ENCODE results near the gene MYADML2.

MYADML2 gene

DNA sequence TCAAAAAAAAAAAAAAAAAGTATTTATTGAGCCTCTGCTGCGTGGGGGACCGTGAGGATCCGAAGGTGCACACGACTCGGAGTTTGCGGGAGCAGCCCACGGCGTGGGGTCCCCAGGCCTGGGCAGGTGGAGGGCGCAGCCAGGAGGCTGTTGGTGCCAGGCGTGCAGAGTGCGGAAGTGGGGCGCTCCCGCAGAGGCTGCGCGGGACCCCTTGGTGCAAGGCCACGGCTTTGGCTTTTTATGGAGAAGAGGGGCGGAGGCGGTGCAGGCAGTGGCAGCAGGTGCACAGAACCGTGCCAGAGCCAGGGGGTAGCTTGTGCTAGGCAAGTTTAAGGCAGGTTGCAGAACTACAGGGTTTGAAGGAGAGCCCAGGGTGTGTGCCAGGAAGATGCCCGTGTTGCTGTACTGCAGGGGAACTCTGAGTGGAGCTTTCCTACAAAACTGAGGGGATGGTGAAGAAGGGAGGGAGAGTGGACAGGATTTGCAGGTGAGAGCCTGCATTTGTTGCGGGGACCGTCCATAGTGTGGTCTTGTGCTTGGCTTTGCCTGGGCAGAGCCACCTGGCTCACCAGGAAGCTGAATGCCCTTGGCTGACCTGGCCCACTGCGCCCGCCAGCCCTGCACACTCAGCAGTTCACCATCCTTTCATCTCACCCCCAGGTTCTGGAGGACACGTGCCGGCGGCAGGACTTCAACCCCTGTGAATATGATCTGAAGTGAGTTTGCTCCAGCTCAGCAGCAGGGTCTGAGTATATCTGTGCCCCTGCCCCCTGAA is 31.7 kb upstream of the MYADML2 start:
- no peak for DNase-seq (ENCODE audit: low read depth)

DNA sequence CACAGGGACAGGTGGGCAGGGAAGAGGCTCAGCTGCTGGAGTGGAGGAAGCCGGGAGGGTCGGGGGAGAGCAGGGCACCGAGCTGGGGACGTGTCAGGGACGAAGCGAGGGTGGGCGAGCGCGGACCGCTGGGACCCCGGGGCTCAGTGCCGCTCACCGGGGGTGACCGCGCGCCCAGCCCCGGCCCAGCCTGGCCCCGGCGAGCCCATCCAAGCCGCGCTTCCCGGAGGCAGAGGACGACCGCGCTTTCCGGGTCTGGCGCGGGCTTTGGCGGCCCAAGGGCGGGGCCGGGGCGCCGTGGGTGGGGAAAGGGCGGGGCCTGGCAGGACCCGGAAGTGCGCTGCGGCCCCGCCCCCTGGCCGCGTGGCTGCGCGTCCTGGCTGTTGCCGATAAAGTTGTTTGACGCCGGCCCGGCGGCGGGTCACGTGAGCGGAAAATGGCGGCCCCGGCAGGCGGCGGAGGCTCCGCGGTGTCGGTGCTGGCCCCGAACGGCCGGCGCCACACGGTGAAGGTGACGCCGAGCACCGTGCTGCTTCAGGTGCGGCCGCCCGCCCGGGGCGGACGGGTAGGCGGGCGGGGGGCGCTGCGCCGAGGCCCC is 30.3 kb upstream of the MYADML2 start, which contains the start of gene ASPSCR1:
Gene ASPSCR1 (plus strand): TSS at position 419 of the 598 bp plus-strand sequence. CDS start 18 bp downstream, at position 437.
- DNase-seq (ENCODE audit: low read depth): peak; percentile 83

DNA sequence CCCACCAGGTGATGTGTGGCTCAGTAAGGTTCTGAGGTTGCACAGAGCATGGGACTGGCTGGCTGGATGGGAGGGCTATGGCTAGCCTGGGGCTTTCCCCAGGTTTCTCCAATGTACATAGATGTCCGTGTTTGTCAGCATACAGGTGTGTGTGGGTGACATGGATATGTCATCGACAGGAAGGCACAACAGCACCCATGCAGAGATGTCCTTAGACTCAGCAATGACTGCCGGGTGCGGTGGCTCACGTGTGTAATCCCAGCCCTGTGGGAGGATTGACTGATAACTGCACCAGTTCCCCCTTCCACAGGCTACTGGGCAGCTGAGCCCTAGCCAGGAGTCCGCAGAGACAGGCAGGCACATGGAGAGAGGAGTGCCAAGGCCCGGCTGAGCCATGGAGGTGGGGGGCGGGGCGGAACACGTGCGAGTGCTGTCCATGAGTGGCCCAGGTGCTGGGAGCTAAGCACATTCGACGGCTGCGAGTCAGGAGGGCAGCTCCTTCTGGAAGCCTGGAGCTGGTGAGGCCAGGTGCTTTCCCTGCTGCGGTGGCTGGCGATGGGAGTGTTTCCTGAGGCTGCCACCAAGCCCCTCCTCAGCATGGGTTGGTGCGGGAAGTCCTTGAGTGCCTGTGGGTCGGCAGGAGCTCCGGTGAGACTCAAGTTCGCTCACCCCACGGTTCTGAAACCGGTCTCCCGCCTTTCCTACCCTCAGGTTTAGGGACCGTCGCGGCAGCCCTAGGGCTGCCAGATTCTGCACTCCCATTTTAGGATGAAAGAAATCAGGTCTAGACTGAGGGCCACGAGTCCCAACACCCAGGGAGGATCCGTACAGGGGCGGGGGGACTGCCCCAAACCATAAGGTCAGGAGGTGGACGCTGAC is 29.5 kb upstream of the MYADML2 start:
- no peak for DNase-seq (ENCODE audit: low read depth)

- no peak for DNase-seq (ENCODE audit: low read depth)
Observed at GRCh38 chr17:81973432-81973831, 26.4 kb upstream of the MYADML2 start.

GRCh38 chr17:81968850-81969812 is 22.1 kb upstream of the MYADML2 start:
- no peak for DNase-seq (ENCODE audit: low read depth)

GRCh38 chr17:81968396-81968745 is 21.3 kb upstream of the MYADML2 start:
- DNase-seq (ENCODE audit: low read depth): no peak

DNA sequence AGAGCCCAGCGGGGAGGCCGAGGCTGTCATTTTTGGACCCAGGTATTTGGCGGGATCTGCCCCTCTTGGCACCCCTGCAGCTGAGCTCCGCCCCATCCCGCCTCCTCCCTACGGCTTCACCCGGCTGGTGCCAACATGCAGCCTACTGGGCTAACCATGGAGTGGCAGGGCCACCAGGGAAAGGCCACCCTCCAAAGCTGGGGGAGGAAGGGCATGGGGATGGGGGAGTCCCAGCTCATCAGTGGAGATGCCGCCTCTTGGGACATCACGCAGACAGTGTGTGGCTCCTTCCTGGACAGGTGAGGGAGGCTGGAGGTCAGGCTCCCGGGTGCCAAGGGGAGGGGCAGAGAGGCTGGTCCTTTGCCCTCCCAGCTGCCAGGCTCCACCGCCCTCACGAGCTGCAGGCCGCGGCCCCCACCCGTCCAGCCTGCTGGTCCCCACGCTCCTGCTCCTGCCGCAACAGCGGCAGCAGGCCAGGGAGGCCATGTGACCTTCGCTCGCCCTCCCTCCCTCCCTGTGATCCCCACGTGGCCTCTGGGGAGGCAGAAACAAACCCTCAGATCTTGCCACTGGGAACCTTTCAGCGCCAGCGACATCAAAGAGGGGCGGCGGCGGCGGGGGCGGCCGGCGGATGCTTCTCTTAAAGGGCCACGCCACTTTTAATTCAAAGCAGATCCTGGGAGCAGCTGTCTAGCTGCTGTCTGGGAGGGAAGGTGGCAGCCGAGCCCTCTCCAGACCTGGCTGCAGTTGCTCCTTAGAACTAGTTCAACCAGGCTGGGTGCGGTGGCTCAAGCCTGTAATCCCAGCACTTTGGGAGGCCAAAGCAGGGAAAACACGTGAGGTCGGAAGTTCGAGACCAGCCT is 20.7 kb upstream of the MYADML2 start:
- peak; percentile 78 for DNase-seq (ENCODE audit: low read depth)

- DNase-seq (ENCODE audit: low read depth): no peak
Observed at GRCh38 chr17:81967244-81967532, 20.2 kb upstream of the MYADML2 start.

DNA sequence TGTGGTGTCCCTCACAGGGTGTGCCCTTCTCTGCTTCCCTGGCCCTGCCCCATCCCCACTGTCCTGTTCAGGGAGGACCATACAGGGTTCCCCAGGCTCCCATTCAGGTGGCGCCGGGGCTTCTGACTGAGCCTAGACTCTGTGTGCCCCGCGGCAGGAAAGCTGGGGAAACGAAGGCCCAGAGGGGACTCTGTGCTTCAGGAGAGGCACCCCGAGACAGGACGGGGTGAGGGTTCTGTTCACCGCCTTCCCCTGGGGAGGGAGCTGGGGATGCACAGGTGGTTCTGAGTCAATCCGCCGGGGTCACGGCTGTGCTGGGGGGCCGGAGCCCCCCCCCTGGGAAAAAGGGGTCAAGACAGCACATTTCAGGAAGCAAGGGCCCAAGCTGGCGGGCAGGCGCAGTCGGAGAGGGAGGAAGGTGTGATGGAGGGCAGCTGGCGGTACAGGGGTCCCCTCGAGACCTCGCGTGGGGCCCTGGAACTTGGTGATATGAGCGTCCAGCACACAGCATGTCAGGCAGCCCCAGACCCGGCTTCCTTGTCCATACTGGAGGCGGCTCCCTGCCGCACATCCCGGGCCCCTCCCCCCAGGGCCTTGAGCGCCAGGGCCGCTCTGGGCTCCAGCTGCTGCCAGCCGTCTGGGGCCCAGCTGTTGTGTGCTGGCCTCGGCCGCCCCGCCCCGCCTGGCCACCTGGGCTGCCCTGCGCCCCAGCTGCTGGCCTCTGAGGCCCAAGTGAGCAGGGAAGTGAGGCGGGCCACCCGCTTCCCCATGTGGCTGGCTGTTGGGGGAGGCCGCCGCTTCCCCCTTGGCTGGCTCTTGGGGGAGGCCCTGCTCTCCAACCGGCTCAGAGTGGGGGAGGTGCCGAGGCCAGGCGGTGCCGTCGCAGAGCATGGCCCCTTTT is 19.6 kb upstream of the MYADML2 start:
- DNase-seq (ENCODE audit: low read depth): no peak

DNA sequence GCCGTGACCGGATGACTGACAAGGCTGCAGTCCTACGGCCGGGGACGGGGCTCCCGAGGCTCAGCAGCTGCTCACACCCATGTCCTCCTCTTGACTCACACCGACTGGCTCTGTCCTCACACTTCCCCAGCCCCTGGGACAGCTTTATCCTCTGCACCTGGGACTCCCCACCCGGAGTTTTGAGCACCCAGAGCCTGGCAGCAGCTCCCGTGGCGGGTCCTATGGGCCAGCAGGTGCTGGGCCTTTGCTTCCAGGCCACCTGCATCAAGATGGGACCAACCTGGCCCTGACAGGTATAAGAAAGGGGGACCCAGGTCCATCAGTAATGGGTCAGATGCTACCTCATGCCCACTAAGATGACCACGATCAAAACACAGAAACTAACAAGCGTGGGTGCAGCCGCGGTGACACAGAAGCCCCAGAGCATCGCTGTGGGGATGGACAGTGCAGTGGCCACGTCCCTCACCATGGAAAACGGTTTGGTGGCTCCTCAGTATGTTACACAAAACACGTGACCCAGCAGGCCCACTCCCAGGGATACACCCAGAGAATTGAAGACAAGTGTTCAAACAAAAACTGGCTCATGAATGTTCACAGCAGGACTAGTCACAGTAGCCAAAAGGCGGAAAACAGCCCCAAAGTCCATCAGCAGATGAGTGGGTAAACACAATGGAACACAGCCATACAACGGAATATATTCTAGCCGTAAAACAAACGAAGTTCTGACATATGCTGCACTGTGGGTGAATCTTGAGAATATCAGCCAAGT is 17.2 kb upstream of the MYADML2 start:
- no peak for DNase-seq (ENCODE audit: low read depth)

DNA sequence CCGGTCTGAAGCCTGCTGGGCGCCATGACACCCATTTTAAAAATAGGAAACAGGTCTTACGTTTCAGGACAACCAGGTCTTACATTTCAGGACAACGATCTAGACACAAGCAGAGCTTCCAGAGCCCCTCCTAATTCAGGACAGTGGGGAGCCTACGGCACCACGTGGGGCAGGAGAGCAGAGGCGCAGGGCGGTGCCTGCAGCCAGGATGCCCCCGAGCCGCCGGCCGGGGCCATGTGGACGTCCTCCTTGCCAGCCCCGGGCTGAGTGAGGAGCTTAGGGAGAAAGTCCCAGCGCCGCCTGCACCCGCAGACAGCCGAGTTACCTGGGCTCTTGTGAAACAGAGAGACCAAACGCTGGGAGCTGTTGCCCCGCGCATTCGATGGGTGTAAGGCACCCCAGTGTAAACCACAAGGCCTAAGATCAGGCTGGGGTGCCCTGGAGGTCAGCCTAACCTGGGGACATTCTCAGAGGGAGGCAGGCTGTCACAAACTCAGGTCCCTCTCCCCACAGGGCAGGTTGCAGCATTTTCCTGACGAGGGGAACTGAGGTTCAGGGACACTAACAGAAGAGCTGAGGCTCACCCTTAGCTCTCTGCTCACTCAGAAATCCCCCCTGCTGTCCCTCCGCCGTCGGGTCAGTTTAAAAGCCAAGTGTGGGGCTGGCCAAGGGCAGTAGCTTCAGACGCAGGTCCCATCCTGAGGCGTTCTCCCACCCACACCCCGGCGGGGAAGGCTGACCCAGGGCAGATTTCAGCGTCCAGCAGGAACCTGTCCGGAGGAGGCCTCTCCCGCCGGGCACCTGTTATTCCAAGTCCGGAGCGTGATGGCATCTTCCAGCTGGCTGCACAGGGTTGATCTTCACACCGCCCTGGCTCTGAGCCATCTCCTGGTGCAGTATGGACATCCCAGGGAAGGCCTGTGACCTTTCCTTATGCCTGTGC is 15.7 kb upstream of the MYADML2 start:
- DNase-seq (ENCODE audit: low read depth): no peak

GRCh38 chr17:81961521-81962498 is 14.8 kb upstream of the MYADML2 start:
- DNase-seq (ENCODE audit: low read depth): no peak

DNA sequence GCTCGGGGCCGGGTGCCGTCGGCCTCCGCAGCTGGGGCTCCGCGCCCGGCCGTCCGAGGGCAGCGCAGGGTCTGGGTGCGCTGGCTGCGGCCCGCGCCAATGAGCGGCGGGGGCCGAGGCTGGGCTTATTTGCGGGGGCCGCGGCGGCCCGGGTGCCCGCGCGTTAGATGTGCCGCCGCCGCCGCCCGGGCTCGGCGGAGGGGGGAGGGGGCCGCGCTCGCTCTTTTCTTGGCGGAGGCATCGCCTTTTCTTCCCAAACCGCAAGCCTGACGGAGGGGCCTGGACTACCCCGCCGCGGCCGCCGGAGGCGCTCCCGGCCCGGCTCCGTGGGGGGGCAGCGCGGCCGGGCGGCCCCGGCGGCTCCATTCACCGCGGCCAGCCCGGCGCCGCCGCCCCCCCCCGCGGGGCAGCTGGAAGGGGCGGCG is 14.1 kb upstream of the MYADML2 start, which contains the start of gene NOTUM:
Gene NOTUM (minus strand): TSS at position 101 of the 425 bp plus-strand sequence. CDS start 278 bp downstream, outside the sequence.
- DNase-seq (ENCODE audit: low read depth): no peak

- no peak for DNase-seq (ENCODE audit: low read depth)
Observed at GRCh38 chr17:81960130-81960958, 13.3 kb upstream of the MYADML2 start.

GRCh38 chr17:81959362-81960129 is 12.5 kb upstream of the MYADML2 start:
- peak; percentile 74 for DNase-seq (ENCODE audit: low read depth)

Measured in stimulated activated CD8-positive, alpha-beta memory T cell treated with anti-CD3 and anti-CD28 coated beads, Interleukin-12 subunit alpha, Interleukin-12 subunit beta, amount 100 ng/mL, for 4 hours (primary cell).